ENCODE data around the gene FMO1.

Gene FMO1

DNA sequence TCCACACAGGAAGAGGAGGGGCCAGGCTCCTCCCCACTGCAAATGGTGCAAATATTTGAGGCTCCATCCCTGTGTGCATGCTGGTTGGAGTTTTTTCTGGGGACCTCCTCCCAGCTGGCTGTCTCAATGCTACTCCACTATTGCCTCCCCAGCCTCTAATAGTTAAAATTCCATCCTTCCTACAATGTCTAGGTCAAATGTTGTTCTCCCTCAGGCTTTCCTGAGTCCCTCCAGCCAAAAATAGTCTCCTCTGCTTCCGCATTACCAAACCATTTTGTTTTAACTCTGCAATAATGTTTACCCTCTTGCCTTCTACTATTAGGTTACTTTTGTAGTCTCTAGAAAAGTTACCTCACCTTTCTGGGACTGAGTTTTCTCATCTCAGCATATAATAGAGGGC, 29.6 kb upstream of the FMO1 start:
- TF ChIP-seq TAF1 (IDR thresholded peaks at IDR 0.05; ENCODE audit: borderline replicate concordance, insufficient read depth, low read length) (no peak), FOXP2 (optimal IDR thresholded peaks at IDR 0.05; ENCODE audit: borderline replicate concordance, extremely low read depth, extremely low read length, insufficient read depth) (no peak), POLR2AphosphoS5 (IDR thresholded peaks at IDR 0.05; ENCODE audit: low read depth, low read length) (no peak), SIN3A (IDR thresholded peaks at IDR 0.05; ENCODE audit: borderline replicate concordance, insufficient read depth, low read length) (no peak)
- TF ChIP-seq, protein P1, sequence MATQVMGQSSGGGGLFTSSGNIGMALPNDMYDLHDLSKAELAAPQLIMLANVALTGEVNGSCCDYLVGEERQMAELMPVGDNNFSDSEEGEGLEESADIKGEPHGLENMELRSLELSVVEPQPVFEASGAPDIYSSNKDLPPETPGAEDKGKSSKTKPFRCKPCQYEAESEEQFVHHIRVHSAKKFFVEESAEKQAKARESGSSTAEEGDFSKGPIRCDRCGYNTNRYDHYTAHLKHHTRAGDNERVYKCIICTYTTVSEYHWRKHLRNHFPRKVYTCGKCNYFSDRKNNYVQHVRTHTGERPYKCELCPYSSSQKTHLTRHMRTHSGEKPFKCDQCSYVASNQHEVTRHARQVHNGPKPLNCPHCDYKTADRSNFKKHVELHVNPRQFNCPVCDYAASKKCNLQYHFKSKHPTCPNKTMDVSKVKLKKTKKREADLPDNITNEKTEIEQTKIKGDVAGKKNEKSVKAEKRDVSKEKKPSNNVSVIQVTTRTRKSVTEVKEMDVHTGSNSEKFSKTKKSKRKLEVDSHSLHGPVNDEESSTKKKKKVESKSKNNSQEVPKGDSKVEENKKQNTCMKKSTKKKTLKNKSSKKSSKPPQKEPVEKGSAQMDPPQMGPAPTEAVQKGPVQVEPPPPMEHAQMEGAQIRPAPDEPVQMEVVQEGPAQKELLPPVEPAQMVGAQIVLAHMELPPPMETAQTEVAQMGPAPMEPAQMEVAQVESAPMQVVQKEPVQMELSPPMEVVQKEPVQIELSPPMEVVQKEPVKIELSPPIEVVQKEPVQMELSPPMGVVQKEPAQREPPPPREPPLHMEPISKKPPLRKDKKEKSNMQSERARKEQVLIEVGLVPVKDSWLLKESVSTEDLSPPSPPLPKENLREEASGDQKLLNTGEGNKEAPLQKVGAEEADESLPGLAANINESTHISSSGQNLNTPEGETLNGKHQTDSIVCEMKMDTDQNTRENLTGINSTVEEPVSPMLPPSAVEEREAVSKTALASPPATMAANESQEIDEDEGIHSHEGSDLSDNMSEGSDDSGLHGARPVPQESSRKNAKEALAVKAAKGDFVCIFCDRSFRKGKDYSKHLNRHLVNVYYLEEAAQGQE (IDR thresholded peaks at IDR 0.05; ENCODE audit: insufficient read depth in 1 of 2, low read depth in 2 of 2, low read length in 2 of 2), result no peak

DNA sequence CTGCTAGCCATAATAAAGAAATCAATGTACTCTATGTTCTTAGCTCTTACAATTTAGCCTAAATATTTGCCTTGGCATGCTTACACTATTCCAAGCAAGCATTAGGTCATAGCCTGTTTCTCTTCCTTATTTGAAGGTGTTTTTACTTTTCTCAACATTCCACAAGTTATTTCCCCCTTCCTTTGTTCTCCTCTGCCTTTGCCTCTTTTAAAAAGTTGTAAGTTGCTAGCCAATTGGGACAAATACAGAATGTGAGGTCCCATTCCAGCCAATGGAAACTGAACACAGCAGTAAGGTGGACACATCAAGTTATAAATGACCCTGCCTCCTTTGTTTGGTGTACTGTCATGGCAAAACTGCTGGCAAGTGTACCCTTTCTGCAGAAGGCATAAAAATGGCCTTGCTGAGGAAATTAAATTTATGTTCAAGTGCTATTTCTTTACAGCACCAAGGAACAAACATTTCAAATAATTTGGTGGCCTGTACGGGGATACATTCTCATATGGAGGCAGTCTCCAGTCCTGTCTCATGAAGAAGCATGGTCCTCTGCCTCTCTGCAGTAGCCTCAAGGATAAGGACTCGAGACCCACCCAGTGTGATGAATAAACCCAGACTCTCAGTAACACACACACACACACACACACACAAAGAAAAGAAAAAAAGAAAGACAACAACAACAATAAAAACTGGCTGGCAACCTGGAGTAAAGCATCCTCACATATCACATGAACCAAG, 28.8 kb upstream of the FMO1 start:
- no peak for TF ChIP-seq SIN3A (IDR thresholded peaks at IDR 0.05; ENCODE audit: borderline replicate concordance, insufficient read depth, low read length)
- TF ChIP-seq, protein P1 (IDR thresholded peaks at IDR 0.05; ENCODE audit: insufficient read depth in 1 of 2, low read depth in 2 of 2, low read length in 2 of 2), result no peak
- TF ChIP-seq TAF1 (IDR thresholded peaks at IDR 0.05; ENCODE audit: borderline replicate concordance, insufficient read depth, low read length), result no peak

DNA sequence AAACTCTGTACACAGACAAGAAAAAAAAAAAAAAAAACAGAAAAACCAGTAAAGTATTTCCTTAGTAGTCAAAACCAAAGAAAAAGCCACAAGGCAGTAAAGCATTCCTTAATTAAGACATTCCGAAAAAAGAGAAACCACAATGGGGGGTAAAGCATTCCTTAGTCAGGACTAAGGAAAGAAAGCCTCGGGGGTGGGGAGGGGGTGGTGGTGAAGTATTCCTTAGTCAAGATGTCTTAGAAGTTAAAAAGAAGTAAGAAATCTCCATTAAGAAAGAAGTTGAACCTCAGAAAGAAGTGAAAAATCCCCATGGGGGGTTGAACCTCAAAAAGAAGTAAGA, 28.2 kb upstream of the FMO1 start:
- TF ChIP-seq FOXP2 (optimal IDR thresholded peaks at IDR 0.05; ENCODE audit: borderline replicate concordance, extremely low read depth, extremely low read length, insufficient read depth), result no peak
- no peak for TF ChIP-seq POLR2AphosphoS5 (IDR thresholded peaks at IDR 0.05; ENCODE audit: low read depth, low read length)
- no peak for TF ChIP-seq SIN3A (IDR thresholded peaks at IDR 0.05; ENCODE audit: borderline replicate concordance, insufficient read depth, low read length)
- TF ChIP-seq TAF1 (IDR thresholded peaks at IDR 0.05; ENCODE audit: borderline replicate concordance, insufficient read depth, low read length), result no peak
- TF ChIP-seq, protein P1 (IDR thresholded peaks at IDR 0.05; ENCODE audit: insufficient read depth in 1 of 2, low read depth in 2 of 2, low read length in 2 of 2), result no peak

DNA sequence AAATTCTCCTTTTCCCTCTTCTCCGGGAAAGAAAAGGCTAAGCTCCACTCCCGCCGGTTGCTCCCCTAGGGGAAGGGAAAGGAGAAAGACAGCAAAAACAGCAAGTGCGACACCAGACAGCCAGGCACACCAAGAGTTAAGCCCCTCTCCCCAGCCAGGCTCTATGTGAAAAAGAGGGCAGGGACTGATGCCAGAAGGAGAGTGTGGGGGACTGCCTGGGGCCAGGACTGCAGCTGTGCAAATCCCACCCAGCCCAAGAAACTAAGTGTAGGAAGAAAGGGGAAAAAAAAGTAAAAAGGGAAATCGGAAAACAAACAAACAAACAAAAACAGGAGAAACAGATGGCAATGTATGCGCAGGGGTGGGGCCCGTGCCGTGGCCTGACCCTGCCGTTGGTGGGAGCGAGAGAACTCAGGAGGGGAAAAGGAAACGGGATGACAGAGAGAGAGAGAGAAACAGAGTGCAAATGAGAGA, 27.7 kb upstream of the FMO1 start:
- no peak for TF ChIP-seq FOXP2 (optimal IDR thresholded peaks at IDR 0.05; ENCODE audit: borderline replicate concordance, extremely low read depth, extremely low read length, insufficient read depth)
- TF ChIP-seq TAF1 (IDR thresholded peaks at IDR 0.05; ENCODE audit: borderline replicate concordance, insufficient read depth, low read length), result no peak
- no peak for TF ChIP-seq POLR2AphosphoS5 (IDR thresholded peaks at IDR 0.05; ENCODE audit: low read depth, low read length)
- TF ChIP-seq, protein P1 (IDR thresholded peaks at IDR 0.05; ENCODE audit: insufficient read depth in 1 of 2, low read depth in 2 of 2, low read length in 2 of 2), result no peak
- no peak for TF ChIP-seq SIN3A (IDR thresholded peaks at IDR 0.05; ENCODE audit: borderline replicate concordance, insufficient read depth, low read length)

Measured in PFSK-1 (cell line).